ENCODE measurements around the gene CABP4. TPM values are rescaled to one million over a fixed set of nuclear protein-coding genes. Genes with fewer than 3 reads are reported as not detected.

Gene CABP4
- not detected in 5 replicates for total RNA-seq (2022; extraction: Qiagen RNA extraction)

GRCh38 chr11:67455054-67455453 lies at the start of gene CABP4:
Gene CABP4, plus strand, starts transcription at chr11:67455354. Its CDS starts 70 bp downstream, at chr11:67455424.

GRCh38 chr11:67415501-67416304 lies 39.5 kb upstream of the CABP4 start, which contains the start of gene CARNS1:
Gene CARNS1, plus strand, starts transcription at chr11:67415678. Its CDS starts 522 bp downstream, at chr11:67416200.

GRCh38 chr11:67428052-67429001 lies 26.8 kb upstream of the CABP4 start, which contains the start of gene RPS6KB2:
Gene RPS6KB2, plus strand, starts transcription at chr11:67428494. Its CDS starts 52 bp downstream, at chr11:67428546.

GRCh38 chr11:67437082-67437808 lies 17.9 kb upstream of the CABP4 start, which contains the start of gene PTPRCAP:
Gene PTPRCAP, minus strand, starts transcription at chr11:67437682. Its CDS starts 63 bp downstream, at chr11:67437619.

GRCh38 chr11:67452141-67452952 lies 2.8 kb upstream of the CABP4 start, which contains the start of gene GPR152:
Gene GPR152, minus strand, starts transcription at chr11:67452729. Its CDS starts 5 bp downstream, at chr11:67452724.

GRCh38 chr11:67468759-67469507 lies 13.8 kb downstream of the CABP4 start, which contains the start of gene TMEM134:
Gene TMEM134, minus strand, starts transcription at chr11:67469251. Its CDS starts 59 bp downstream, at chr11:67469192.

GRCh38 chr11:67482827-67483798 lies 28.0 kb downstream of the CABP4 start, which contains the start of gene AIP:
Gene AIP, plus strand, starts transcription at chr11:67483026. Its CDS starts 133 bp downstream, at chr11:67483159.

GRCh38 chr11:67504950-67505581 lies 49.9 kb downstream of the CABP4 start, which contains the start of gene PITPNM1:
Gene PITPNM1, minus strand, starts transcription at chr11:67505363. Its CDS starts 1,183 bp downstream, at chr11:67504180.

GRCh38 chr11:67507864-67508485 lies 52.8 kb downstream of the CABP4 start, which contains the start of gene CDK2AP2:
Gene CDK2AP2, minus strand, starts transcription at chr11:67508162. Its CDS starts 80 bp downstream, at chr11:67508082.

Other genes starting within 250 kb of the CABP4 start
- gene GRK2, start 188.9 kb upstream of the CABP4 start, total RNA-seq (2022; extraction: Qiagen RNA extraction), result 26.1 to 38.8 TPM (median 34.1 TPM) in 5 replicates
- gene ANKRD13D, start 166.1 kb upstream of the CABP4 start, total RNA-seq (2022; extraction: Qiagen RNA extraction), result 17.2 to 26.9 TPM (median 24.5 TPM) in 5 replicates
- 15.1 to 24.6 TPM (median 22.9 TPM) in 5 replicates for gene SSH3, start 151.8 kb upstream of the CABP4 start, total RNA-seq (2022; extraction: Qiagen RNA extraction)
- gene POLD4, start 101.8 kb upstream of the CABP4 start, total RNA-seq (2022; extraction: Qiagen RNA extraction), result 182 to 236 TPM (median 217 TPM) in 5 replicates
- 31.3 to 37.6 TPM (median 34.8 TPM) in 5 replicates for gene CLCF1, start 81.8 kb upstream of the CABP4 start, total RNA-seq (2022; extraction: Qiagen RNA extraction)
- 20.0 to 29.1 TPM (median 28.0 TPM) in 5 replicates for gene RAD9A, start 63.4 kb upstream of the CABP4 start, total RNA-seq (2022; extraction: Qiagen RNA extraction)
- gene PPP1CA, start 53.5 kb upstream of the CABP4 start, total RNA-seq (2022; extraction: Qiagen RNA extraction), result 277 to 291 TPM (median 280 TPM) in 5 replicates
- gene TBC1D10C, start 51.3 kb upstream of the CABP4 start, total RNA-seq (2022; extraction: Qiagen RNA extraction), result 0.07 to 0.17 TPM (median 0.10 TPM) in 4 of 5 replicates, not detected in the other
- gene CARNS1, start 39.7 kb upstream of the CABP4 start, total RNA-seq (2022; extraction: Qiagen RNA extraction), result 0.12 to 0.21 TPM (median 0.13 TPM) in 5 replicates
- 41.7 to 51.2 TPM (median 49.8 TPM) in 5 replicates for gene RPS6KB2, start 26.9 kb upstream of the CABP4 start, total RNA-seq (2022; extraction: Qiagen RNA extraction)
- 0.23 to 0.34 TPM (median 0.28 TPM) in 5 replicates for gene PTPRCAP, start 17.7 kb upstream of the CABP4 start, total RNA-seq (2022; extraction: Qiagen RNA extraction)
- 56.1 to 66.9 TPM (median 61.3 TPM) in 5 replicates for gene CORO1B, start 11.9 kb upstream of the CABP4 start, total RNA-seq (2022; extraction: Qiagen RNA extraction)
- gene GPR152, start 2.6 kb upstream of the CABP4 start, total RNA-seq (2022; extraction: Qiagen RNA extraction), result 0.03 to 0.08 TPM in 2 of 5 replicates, not detected in the others
- 53.4 to 68.0 TPM (median 64.3 TPM) in 5 replicates for gene TMEM134, start 13.9 kb downstream of the CABP4 start, total RNA-seq (2022; extraction: Qiagen RNA extraction)
- gene AIP, start 27.7 kb downstream of the CABP4 start, total RNA-seq (2022; extraction: Qiagen RNA extraction), result 42.0 to 49.2 TPM (median 45.5 TPM) in 5 replicates
- 28.9 to 42.9 TPM (median 37.8 TPM) in 5 replicates for gene PITPNM1, start 50.0 kb downstream of the CABP4 start, total RNA-seq (2022; extraction: Qiagen RNA extraction)
- gene CDK2AP2, start 52.8 kb downstream of the CABP4 start, total RNA-seq (2022; extraction: Qiagen RNA extraction), result 58.0 to 88.8 TPM (median 86.2 TPM) in 5 replicates
- not detected in 5 replicates for gene CABP2, start 68.1 kb downstream of the CABP4 start, total RNA-seq (2022; extraction: Qiagen RNA extraction)
- gene GSTP1, start 128.5 kb downstream of the CABP4 start, total RNA-seq (2022; extraction: Qiagen RNA extraction), result 1,419 to 1,819 TPM (median 1,677 TPM) in 5 replicates
- 135 to 153 TPM (median 148 TPM) in 5 replicates for gene NDUFV1, start 151.6 kb downstream of the CABP4 start, total RNA-seq (2022; extraction: Qiagen RNA extraction)
- gene NUDT8, start 174.6 kb downstream of the CABP4 start, total RNA-seq (2022; extraction: Qiagen RNA extraction), result 7.3 to 15.3 TPM (median 14.6 TPM) in 5 replicates
- not detected in 5 replicates for gene TBX10, start 184.4 kb downstream of the CABP4 start, total RNA-seq (2022; extraction: Qiagen RNA extraction)
- 0.93 to 1.6 TPM (median 1.4 TPM) in 5 replicates for gene ACY3, start 195.4 kb downstream of the CABP4 start, total RNA-seq (2022; extraction: Qiagen RNA extraction)
- gene ALDH3B2, start 219.3 kb downstream of the CABP4 start, total RNA-seq (2022; extraction: Qiagen RNA extraction), result not detected in 5 replicates

Measured in A549 treated with AZD2906 at 1 μM for 4 hours (cell line).